ENCODE data around the gene SEMA6D.

- no peak for TF ChIP-seq EZH2 (optimal IDR thresholded peaks at IDR 0.05; ENCODE audit: low read depth, low read length)
- no peak for TF ChIP-seq CTCF (IDR thresholded peaks at IDR 0.05; ENCODE audit: low read length)
- no peak for TF ChIP-seq EZH2phosphoT487 (IDR thresholded peaks at IDR 0.05; ENCODE audit: low read length)
Observed at GRCh38 chr15:47796339-47796738, 79.0 kb downstream of the SEMA6D start.

Data from MM.1S (cell line).